IMR-90 (cell line): ENCODE measurements around the gene ASGR2. TPM values are rescaled to one million over a fixed set of nuclear protein-coding genes. Genes with fewer than 3 reads are reported as not detected.

Experiments used
- ATAC-seq: fragments of 200-7000 bp; cut with Tn5 transposase; 2 replicates; pipeline ENCODE4 v1.9.1; 2020; ENCODE audit warnings: low read depth, mild to moderate bottlenecking, moderate library complexity
- BruUV-seq: library from RNA; stranded (reverse); fragments of 400-500 nt; replicated peaks from 2 replicates; lab custom pipeline; 2021; lab: Mats Ljungman, UMichigan
- CTCF ChIA-PET: fragments of 300-600 bp; formaldehyde crosslinking; extraction: SDS; loops from one replicate; lab custom pipeline; 2021; ENCODE audit warnings: antibody characterized with exemption; lab: Yijun Ruan, JAX
- POLR2A ChIA-PET: fragments of 300-600 bp; sonication (Branson Sonifier 250); formaldehyde crosslinking; loops from one replicate; lab custom pipeline; 2022; ENCODE audit warnings: antibody characterized with exemption; ENCODE audit not compliant: unreplicated experiment; lab: Charles Lee
- DNase-seq: peaks from one replicate; pipeline ENCODE4 v3.0.0; 2013
- H2AFZ ChIP-seq: replicated peaks from 2 replicates; pipeline ENCODE3; 2013; ENCODE audit warnings: low read length, mild to moderate bottlenecking; ENCODE audit not compliant: poor library complexity
- H2AK5ac ChIP-seq: 2 replicates; pipeline ENCODE4 v1.6.1; 2013; ENCODE audit warnings: low read depth, low read length, inconsistent platforms
- H2AK9ac ChIP-seq: replicated peaks from 2 replicates; pipeline ENCODE3; 2013; ENCODE audit warnings: mild to moderate bottlenecking, low read depth, low read length, moderate library complexity; ENCODE audit not compliant: poor library complexity
- H2BK120ac ChIP-seq: 2 replicates; pipeline ENCODE4 v1.6.1; 2013; ENCODE audit warnings: low read depth, low read length, inconsistent platforms
- H2BK15ac ChIP-seq: 3 replicates; pipeline ENCODE4 v1.6.1; 2013; ENCODE audit warnings: low read depth, low read length, inconsistent platforms
- H2BK20ac ChIP-seq: 2 replicates; pipeline ENCODE4 v1.6.1; 2013; ENCODE audit warnings: low read depth, mild to moderate bottlenecking, inconsistent platforms, low read length, moderate library complexity
- H2BK5ac ChIP-seq: 2 replicates; pipeline ENCODE4 v1.6.1; 2013; ENCODE audit warnings: mild to moderate bottlenecking, low read depth, low read length, inconsistent platforms; ENCODE audit not compliant: poor library complexity, severe bottlenecking
- H3K14ac ChIP-seq: replicated peaks from 2 replicates; pipeline ENCODE4 v1.6.1; 2013; ENCODE audit warnings: low read depth, low read length, inconsistent platforms
- H3K18ac ChIP-seq: 2 replicates; pipeline ENCODE4 v1.6.1; 2013; ENCODE audit warnings: low read depth, low read length, control low read depth
- H3K23ac ChIP-seq: 2 replicates; pipeline ENCODE4 v1.6.1; 2013; ENCODE audit warnings: low read depth, low read length, inconsistent platforms
- H3K27ac ChIP-seq: 2 replicates; pipeline ENCODE4 v1.5.1; 2013; ENCODE audit warnings: mild to moderate bottlenecking, control low read depth, low read length; ENCODE audit not compliant: insufficient read depth
- H3K27me3 ChIP-seq: 2 replicates; pipeline ENCODE4 v1.6.1; 2013; ENCODE audit warnings: low read length; ENCODE audit not compliant: control insufficient read depth, insufficient read depth
- H3K36me3 ChIP-seq: 2 replicates; pipeline ENCODE4 v1.6.1; 2013; ENCODE audit warnings: low read length, mixed read lengths; ENCODE audit not compliant: control insufficient read depth, insufficient read depth
- H3K4ac ChIP-seq: 2 replicates; pipeline ENCODE4 v1.6.1; 2013; ENCODE audit warnings: low read depth, low read length, inconsistent platforms
- H3K4me1 ChIP-seq: 2 replicates; pipeline ENCODE4 v1.6.1; 2013; ENCODE audit warnings: low read length, mixed read lengths; ENCODE audit not compliant: control insufficient read depth, insufficient read depth
- H3K4me2 ChIP-seq: 2 replicates; pipeline ENCODE4 v1.6.1; 2013; ENCODE audit warnings: low read depth, mild to moderate bottlenecking, control low read depth, low read length, moderate library complexity
- H3K4me3 ChIP-seq: 2 replicates; pipeline ENCODE4 v1.5.1; 2013; ENCODE audit warnings: low read depth, mild to moderate bottlenecking, control low read depth, low read length, moderate library complexity; ENCODE audit not compliant: insufficient read depth
- H3K56ac ChIP-seq: 2 replicates; pipeline ENCODE4 v1.6.1; 2013; ENCODE audit warnings: low read length, inconsistent platforms; ENCODE audit not compliant: insufficient read depth; ENCODE audit errors: extremely low read depth
- H3K79me1 ChIP-seq, 2 experiments: 2 replicates each; pipeline ENCODE4 v1.6.1; 2013; ENCODE audit warnings: low read length in 2 of 2, inconsistent platforms in 1 of 2, low read depth in 1 of 2
- H3K9ac ChIP-seq: 2 replicates; pipeline ENCODE4 v1.6.1; 2013; ENCODE audit warnings: low read depth, low read length, control low read depth
- H3K9me1 ChIP-seq: 2 replicates; pipeline ENCODE4 v1.6.1; 2013; ENCODE audit warnings: low read length, inconsistent platforms; ENCODE audit not compliant: insufficient read depth
- H3K9me3 ChIP-seq: 2 replicates; pipeline ENCODE4 v1.6.1; 2013; ENCODE audit warnings: low read length; ENCODE audit not compliant: control insufficient read depth, insufficient read depth
- H4K20me1 ChIP-seq: 2 replicates; pipeline ENCODE4 v1.6.1; 2013; ENCODE audit warnings: low read length, inconsistent platforms; ENCODE audit not compliant: insufficient read depth
- H4K5ac ChIP-seq: 2 replicates; pipeline ENCODE4 v1.6.1; 2013; ENCODE audit warnings: mild to moderate bottlenecking, low read depth, low read length, control low read depth
- H4K8ac ChIP-seq, 2 experiments: 2 replicates each; pipeline ENCODE4 v1.6.1; 2013; ENCODE audit warnings: low read depth in 2 of 2, low read length in 2 of 2, control low read depth in 1 of 2, inconsistent platforms in 1 of 2
- H4K91ac ChIP-seq: 2 replicates; pipeline ENCODE4 v1.6.1; 2013; ENCODE audit warnings: low read depth, low read length, inconsistent platforms; ENCODE audit not compliant: insufficient read depth
- BHLHE40 ChIP-seq: fragments of 150-350 bp; IDR thresholded peaks from 2 replicates; pipeline ENCODE4 v1.6.1; 2016; ENCODE audit warnings: mild to moderate bottlenecking, low read depth, low read length
- CEBPB ChIP-seq: IDR thresholded peaks from 2 replicates; pipeline ENCODE4 v1.6.1; 2012; ENCODE audit warnings: low read depth, low read length, improper control_type of control experiment
- FOS ChIP-seq: fragments of 150-350 bp; IDR thresholded peaks from 2 replicates; pipeline ENCODE4 v1.6.1; 2016; ENCODE audit warnings: low read depth, low read length
- MAZ ChIP-seq: IDR thresholded peaks from 2 replicates; pipeline ENCODE4 v1.6.1; 2012; ENCODE audit warnings: low read depth, mild to moderate bottlenecking, low read length, improper control_type of control experiment, moderate library complexity, borderline replicate concordance
- MXI1 ChIP-seq: IDR thresholded peaks from 2 replicates; pipeline ENCODE4 v1.6.1; 2012; ENCODE audit warnings: low read depth, mild to moderate bottlenecking, low read length, moderate library complexity, borderline replicate concordance
- NFE2L2 ChIP-seq: fragments of 150-350 bp; IDR thresholded peaks from 2 replicates; pipeline ENCODE4 v1.6.1; 2016; ENCODE audit warnings: low read depth, mild to moderate bottlenecking, low read length
- POLR2A ChIP-seq: IDR thresholded peaks from 2 replicates; pipeline ENCODE4 v1.6.1; 2012; ENCODE audit warnings: mild to moderate bottlenecking, low read depth, low read length
- RAD21 ChIP-seq: IDR thresholded peaks from 2 replicates; pipeline ENCODE4 v1.6.1; 2012; ENCODE audit warnings: low read length, improper control_type of control experiment
- RCOR1 ChIP-seq: IDR thresholded peaks from 2 replicates; pipeline ENCODE4 v1.6.1; 2012; ENCODE audit warnings: mild to moderate bottlenecking, low read length, improper control_type of control experiment; ENCODE audit not compliant: insufficient replicate concordance
- RFX5 ChIP-seq: IDR thresholded peaks from 2 replicates; pipeline ENCODE4 v1.8.0; 2012; ENCODE audit warnings: low read depth, mild to moderate bottlenecking, low read length, moderate library complexity
- USF2 ChIP-seq: fragments of 150-350 bp; IDR thresholded peaks from 2 replicates; pipeline ENCODE4 v1.6.1; 2017; ENCODE audit warnings: mild to moderate bottlenecking, antibody characterized with exemption, low read length, low read depth
- WGBS, 2 experiments: methylation state at CpG; one replicate each; pipeline versions ENCODE4 v1.1.5 to v1.1.7; 2013; ENCODE audit warnings: missing lambda C conversion rate in 2 of 2; ENCODE audit not compliant: insufficient read length in 1 of 2; ENCODE audit errors: extremely low coverage in 2 of 2; 5-methylcytosine and 5-hydroxymethylcytosine counted together
- dilution Hi-C: fragments of 300-500 bp; cut with HindIII; formaldehyde crosslinking; loops from one replicate; pipeline ENCODE4 v1.14.3; 2018; ENCODE audit warnings: low sequenced_read_pairs; ENCODE audit not compliant: unreplicated experiment
- in situ Hi-C: fragments of 300-500 bp; cut with MboI; formaldehyde crosslinking; loops from 3 replicates; pipeline ENCODE4 v1.14.3; 2019; ENCODE audit warnings: low sequenced_read_pairs, inconsistent platforms, mixed read lengths
- intact Hi-C: fragments of 100-400 bp; cut with micrococcal nuclease; formaldehyde crosslinking; loops from 2 replicates; pipeline ENCODE4 v1.10.0; 2022
- polyA plus RNA-seq, 3 experiments: library from polyadenylated mRNA; depleted of rRNA; stranded (reverse); fragments of >200 nt; gene quantifications; 2 replicates each; pipeline ENCODE4 v1.2.3, GENCODE V29; 2012; ENCODE audit warnings: low replicate concordance in 1 of 3
- total RNA-seq: library from RNA; depleted of rRNA; stranded (reverse); fragments of >200 nt; gene quantifications from 2 replicates; pipeline ENCODE4 v1.2.3, GENCODE V29; 2012

ASGR2 gene
- total and polyA plus RNA-seq, 2 of the 4 experiments (the other 2 are of a cell fraction): not detected

DNA sequence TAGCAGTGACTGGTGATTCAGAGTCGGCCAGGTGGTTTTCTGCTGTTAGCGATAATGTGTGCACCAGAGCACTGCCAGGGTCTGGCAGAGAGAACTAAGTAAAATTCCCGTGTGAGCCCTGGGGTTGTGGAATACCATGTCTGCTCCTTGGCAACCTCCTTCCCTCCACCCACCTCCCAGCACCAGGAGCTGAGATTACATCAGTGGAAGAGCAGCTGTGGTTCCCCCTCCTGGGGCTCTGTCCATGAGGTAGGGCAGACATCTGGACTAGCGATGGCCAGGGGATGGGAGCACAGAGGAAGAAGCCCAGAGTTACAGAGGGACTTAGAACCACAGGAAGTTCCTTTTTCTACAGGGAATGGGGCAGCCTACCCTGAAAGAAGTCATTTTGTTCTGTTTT, 50.4 kb downstream of the ASGR2 start:
- DNase-seq: no peak

More for the DNA sequence above, 50.4 kb downstream of the ASGR2 start:
- no peak overlapping the region for H2BK120ac ChIP-seq
- 80% methylated on average over 1 of the region's 4 CpGs; no CpG with 5 or more reads in 1 of the 2 experiments for WGBS, 2 experiments
- H3K23ac ChIP-seq: no peak overlapping the region
- 0 out of 2 replicates have a peak, but pooled peaks cover 2% of the 10 kb centered on the region for H3K4me1 ChIP-seq
- dilution Hi-C loops (no loop called here), intact Hi-C loops (no loop called here), in situ Hi-C loops (loop anchor here (25.0 kb wide), 1 partner anchor 473 kb away; the partner anchor contains the start of gene TNFSF12)
- no peak overlapping the region for H2AK5ac ChIP-seq
- no TSS peak for BruUV-seq
- no peak overlapping the region for H2BK15ac ChIP-seq
- no peaks in the 10 kb centered on the region for H3K79me1 ChIP-seq
- no peak for ATAC-seq
- no peak overlapping the region for H2AFZ ChIP-seq
- H4K8ac ChIP-seq: no peak overlapping the region
- H3K18ac ChIP-seq: no peak overlapping the region
- H3K9me1 ChIP-seq: no peaks in the 10 kb centered on the region
- TF ChIP-seq MAZ (no peak), POLR2A (no peak), NFE2L2 (no peak), RFX5 (no peak), USF2 (no peak), CEBPB (no peak), RCOR1 (no peak), FOS (no peak), BHLHE40 (no peak), MXI1 (no peak), RAD21 (no peak)
- H3K36me3 ChIP-seq: no peaks in the 10 kb centered on the region
- peaks cover 5% of the 10 kb centered on the region; the same call in 1 of the 2 replicates for H3K9me3 ChIP-seq
- H4K5ac ChIP-seq: no peak overlapping the region
- peaks cover 14% of the 10 kb centered on the region for H3K27me3 ChIP-seq
- no peak overlapping the region for H4K91ac ChIP-seq
- no peak overlapping the region for H2AK9ac ChIP-seq
- POLR2A ChIA-PET: no interaction called here
- no peak overlapping the region for H3K9ac ChIP-seq
- H3K4me2 ChIP-seq: no peak overlapping the region
- no peak overlapping the region for H3K56ac ChIP-seq
- H3K27ac ChIP-seq: no peak overlapping the region
- no peak overlapping the region for H2BK20ac ChIP-seq
- no peak overlapping the region for H2BK5ac ChIP-seq
- CTCF ChIA-PET: interaction anchor here (1.0 kb wide), 1 partner anchor 18 kb away, joined by 3 read pairs; no protein-coding TSS in a partner anchor
- H4K20me1 ChIP-seq: no peaks in the 10 kb centered on the region
- no peak overlapping the region for H3K14ac ChIP-seq
- H3K4me3 ChIP-seq: no peak overlapping the region
- H3K4ac ChIP-seq: no peak overlapping the region
